ENCODE results near the gene C8G.

The C8G gene

DNA sequence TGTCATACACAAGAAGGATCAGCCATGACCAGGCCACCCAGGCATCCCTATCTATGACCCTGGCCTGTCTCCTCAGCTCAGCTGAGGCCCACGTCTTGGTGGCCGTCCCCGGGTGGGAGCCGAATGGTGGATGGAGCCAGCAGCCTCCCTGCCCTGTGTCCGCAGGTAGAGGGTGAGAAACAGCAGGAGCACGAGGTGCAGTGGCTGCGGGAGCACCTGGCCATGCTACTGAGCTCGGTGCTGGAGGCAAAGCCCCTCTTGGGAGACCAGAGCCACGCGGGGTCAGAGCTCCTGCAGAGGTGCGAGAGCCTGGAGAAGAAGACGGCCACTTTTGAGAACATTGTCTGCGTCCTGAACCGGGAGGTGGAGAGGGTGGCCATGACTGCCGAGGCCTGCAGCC is 25.0 kb upstream of the C8G start:
- no peak for DNase-seq

DNA sequence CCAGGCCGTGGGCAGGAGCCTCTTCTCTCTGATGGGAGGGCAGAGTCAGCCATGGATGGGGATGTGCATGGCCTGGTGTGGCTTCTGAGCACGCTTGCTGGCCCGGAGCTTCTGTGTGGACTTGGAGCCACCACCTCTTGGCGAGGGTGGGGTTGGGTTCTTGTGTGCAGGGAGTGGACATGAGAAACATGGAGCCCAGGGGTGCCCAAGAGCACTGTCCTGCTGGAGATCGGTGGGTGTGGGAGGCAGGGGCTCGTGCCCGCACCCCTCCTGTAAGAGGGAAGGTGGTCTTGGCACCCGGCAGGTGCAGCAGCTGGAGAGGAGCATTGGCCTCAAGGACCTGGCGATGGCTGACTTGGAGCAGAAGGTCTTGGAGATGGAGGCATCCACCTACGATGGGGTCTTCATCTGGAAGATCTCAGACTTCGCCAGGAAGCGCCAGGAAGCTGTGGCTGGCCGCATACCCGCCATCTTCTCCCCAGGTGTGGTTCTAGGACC is 24.3 kb upstream of the C8G start:
- DNase-seq = no peak

DNA sequence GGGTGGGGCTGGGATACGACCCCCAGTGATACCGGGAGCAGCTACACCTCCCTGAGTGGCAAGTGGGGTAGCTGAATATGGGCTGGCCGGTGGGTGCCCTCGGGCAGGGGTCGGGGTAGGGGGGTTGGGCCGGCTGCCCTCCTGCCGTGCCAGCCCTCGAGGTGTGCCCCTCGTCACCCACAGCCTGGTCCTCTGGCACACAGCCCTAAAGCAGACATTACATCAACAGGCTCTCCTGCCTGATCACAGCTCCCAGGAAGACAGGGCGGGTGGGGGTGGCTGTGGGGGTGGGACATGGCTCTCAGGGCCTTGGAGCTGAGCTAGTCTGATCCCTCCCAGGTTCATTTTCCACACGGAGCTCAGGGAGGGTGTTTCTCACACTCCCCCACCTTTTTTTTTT is 23.7 kb upstream of the C8G start:
- no peak for DNase-seq

DNA sequence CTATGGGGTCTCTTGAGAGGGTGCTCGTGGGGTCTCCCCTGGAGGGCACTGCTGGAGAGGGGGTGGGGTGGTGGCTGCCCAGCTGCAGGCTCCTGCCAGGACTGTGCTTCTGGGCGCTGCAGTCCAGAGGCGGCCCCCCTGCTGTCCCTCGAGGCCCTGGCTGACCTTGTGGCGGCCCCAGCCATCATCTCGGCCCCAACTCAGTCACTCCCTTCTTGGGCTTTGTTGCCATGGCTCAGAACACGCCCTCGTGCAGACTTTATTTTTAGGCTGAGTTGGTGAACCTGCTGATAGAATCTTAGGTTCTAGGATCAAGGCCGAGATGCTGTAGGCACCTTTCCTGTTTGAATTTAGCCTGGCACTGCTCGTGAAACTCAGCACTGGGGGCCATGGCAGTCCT is 23.3 kb upstream of the C8G start:
- no peak for DNase-seq

DNA sequence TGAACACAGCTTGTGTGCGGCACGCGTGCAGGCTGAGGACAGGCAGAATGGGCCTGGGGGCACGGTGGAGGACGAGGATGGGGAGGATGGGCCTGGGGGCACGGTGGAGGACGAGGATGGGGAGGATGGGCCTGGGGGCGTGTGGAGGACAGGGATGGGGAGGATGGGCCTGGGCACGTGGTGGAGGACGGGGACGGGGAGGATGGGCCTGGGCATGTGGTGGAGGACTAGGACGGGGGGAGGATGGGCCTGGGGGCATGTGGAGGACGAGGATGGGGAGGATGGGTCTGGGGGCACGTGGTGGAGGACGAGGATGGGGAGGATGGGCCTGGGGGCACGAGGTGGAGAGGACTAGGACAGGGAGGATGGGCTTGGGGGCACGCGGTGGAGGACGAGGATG is 22.5 kb upstream of the C8G start:
- DNase-seq = no peak

DNA sequence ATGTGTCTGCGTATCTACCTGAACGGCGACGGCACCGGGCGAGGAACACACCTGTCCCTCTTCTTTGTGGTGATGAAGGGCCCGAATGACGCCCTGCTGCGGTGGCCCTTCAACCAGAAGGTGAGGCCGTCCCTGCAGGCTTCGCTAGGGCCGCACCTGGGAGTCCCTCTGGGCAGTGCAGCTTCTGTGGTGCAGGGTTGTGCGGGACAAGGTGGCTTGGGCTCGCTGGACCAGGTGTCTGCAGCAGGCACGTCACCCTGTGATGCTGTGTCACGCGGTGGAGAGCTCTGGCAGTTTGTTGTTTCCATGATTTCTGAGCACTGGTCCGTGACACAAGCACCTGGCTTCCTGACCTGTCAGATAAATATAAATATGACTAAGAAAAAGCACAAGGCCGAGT is 21.2 kb upstream of the C8G start:
- DNase-seq = no peak

DNA sequence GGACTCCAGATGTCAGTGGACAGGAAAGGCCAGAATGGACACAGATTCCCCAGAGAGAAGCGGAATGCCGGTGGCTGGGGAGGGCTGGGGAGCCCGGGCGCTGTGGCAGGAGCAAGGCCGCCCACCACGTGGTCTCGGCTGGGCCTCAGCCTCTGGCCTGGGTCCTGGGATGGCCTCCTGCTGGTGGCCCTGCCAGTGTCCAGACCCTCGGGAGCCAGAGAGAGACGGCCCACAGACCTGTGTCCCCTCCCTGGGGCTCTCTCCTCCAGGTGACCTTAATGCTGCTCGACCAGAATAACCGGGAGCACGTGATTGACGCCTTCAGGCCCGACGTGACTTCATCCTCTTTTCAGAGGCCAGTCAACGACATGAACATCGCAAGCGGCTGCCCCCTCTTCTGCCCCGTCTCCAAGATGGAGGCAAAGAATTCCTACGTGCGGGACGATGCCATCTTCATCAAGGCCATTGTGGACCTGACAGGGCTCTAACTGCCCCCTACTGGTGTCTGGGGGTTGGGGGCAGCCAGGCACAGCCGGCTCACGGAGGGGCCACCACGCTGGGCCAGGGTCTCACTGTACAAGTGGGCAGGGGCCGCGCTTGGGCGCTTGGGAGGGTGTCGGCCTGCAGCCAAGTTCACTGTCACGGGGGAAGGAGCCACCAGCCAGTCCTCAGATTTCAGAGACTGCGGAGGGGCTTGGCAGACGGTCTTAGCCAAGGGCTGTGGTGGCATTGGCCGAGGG is 19.5 kb upstream of the C8G start:
- DNase-seq = no peak

DNA sequence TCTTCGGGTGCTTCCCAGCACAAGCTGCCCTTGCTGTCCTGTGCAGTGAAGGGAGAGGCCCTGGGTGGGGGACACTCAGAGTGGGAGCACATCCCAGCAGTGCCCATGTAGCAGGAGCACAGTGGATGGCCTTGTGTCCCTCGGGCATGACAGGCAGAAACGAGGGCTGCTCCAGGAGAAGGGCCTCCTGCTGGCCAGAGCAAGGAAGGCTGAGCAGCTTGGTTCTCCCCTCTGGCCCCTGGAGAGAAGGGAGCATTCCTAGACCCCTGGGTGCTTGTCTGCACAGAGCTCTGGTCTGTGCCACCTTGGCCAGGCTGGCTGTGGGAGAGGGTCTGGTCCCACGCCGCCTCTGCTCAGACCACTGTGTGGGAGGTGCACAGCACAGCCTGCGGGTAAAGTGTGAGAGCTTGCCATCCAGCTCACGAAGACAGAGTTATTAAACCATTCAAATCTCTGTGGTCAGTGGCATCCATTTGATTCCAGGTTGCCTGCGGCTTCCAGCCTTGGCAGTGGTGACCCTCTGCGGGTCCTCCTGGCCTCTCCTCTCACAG is 18.8 kb upstream of the C8G start:
- DNase-seq = no peak

DNA sequence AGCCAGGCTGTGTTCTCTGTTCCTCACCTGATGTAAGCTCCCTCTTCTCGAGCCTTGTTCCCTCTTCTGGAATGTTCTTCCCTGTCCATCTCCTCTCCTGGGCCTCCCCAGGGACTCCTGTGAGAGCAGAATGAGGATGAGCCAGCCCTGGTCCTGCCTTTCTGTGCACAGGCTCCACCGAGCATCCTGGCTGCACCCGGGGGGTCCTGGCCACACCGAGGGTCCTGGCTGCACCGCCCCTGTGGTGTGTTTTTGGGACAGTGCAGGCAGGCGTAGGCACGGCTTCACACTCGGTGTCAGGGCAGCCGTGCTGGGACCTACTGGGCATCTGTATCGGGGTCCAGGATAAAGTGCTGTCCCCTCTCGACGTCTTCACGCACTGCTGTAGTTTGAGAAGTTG is 18.3 kb upstream of the C8G start:
- no peak for DNase-seq

DNA sequence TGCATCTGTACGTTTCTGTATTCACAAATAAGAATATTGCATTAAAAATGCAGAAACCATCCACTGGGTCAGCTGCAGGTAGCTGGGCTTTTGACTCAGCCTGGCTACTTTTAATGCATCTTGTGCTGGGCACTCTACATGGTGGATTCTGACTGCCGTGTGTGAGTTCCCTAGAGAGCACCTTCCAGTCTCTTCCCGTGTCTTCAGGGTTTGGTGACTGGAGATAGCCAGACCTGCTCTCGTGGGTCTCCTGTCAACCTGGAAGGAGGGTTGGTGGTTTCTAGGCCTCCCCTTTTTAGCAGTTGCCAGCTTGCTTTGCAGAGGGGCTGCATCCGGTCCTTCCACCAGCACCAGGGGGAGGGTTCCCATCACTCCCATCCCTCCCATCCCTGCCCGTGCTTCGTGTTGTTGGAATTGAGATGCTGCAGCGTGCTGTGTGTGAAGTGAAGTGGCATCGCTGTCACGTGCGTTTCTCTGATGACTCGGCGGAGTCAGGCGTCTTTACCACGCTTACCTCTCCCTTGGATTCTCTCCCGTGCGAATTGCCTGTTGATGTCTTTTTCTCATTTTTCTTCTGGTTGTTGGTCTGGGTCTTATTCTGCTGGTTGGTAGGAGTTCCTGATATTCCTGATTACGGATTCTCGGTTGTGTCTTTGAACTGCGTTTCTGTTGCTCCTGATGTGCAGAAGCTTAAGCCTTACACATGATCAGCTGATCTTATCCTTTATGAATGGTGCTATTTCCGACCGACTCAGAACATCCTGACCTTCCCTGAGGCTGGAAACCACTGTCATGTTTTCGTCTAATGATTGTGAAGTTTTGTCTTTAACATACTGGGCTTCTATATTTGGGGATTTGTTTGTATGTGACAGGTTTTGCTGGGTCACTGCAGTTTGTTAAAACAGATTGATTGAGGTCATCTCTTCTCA is 17.4 kb upstream of the C8G start:
- no peak for DNase-seq

DNA sequence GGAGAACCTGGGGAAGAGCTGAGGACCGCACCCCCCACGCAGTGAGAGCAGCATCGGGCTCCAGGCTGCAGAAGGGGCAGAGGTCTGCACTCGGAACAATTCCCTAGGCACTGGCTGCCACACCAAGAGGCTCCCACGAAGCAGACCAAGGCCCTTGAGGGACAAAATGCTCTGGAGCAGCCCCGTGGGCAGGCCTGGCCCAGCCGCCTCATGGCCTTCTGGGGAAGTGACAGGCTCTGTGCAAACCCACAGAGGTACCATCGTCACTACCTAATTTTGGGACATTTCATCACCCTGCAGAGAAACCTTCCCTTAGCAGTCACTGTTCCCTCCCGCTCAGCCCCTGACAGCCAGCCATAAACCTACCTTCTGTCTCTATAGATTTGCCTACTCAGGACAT is 16.5 kb upstream of the C8G start:
- DNase-seq = no peak

DNA sequence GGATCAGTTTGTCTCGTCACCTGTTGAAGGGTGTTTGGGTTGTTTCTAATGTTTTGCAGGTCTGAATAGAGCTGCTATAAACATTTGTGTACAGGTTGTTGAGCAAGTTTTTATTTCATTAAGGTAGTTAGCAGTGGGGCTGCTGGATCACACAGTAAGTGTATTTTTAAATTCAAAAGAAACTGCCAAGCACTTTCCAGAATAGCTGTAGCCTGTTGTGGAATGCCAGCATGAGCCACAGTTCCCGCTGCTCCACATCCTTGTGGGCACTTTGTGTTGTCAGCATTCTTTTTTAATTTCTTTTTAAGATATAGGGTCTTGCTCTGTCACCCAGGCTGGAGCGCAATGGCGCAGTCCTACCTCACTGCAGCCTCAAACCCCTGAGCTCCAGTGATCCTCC is 15.0 kb upstream of the C8G start:
- DNase-seq = no peak

DNA sequence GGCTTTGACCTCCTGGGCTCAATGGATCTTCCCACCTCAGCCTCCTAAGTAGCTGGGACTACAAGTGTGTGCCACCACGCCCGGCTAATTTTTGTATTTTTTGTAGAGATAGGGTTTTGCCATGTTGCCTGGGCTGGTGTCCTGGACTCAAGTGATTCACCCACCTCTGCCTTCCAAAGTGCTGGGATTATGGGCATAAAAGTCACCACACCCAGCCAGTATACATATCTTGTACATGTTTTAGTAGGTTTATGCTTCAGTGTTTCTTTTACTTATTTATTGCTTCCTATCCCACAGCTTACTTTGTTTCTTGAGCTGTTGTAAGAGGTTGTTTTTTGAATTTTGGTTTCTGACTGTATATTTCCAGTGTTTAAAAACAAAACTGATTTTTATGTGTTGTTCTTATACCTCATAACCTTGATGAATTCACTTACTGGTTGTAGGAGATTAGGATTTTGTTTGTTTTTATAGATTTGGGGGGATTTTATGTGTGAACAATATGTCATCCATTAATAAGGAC is 13.4 kb upstream of the C8G start:
- DNase-seq = no peak

DNA sequence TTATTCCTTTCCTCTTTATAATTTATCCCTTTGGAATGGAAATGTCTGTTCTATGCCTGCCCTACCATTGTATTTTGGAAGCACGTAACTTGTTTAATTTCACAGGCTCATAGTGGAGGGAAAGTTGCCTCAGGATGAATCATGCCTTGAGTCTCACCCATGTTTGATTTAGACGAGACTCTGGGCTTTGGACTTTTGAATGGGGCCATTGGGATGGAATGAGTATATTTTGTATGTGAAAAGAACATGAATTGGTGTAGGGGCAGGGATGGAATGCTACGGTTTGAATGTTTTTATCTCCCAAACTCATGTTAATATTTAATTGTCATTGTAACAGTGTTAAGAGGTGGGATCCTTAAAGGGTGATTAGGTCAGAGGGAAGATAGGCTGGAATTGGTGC is 10.8 kb upstream of the C8G start:
- no peak for DNase-seq

DNA sequence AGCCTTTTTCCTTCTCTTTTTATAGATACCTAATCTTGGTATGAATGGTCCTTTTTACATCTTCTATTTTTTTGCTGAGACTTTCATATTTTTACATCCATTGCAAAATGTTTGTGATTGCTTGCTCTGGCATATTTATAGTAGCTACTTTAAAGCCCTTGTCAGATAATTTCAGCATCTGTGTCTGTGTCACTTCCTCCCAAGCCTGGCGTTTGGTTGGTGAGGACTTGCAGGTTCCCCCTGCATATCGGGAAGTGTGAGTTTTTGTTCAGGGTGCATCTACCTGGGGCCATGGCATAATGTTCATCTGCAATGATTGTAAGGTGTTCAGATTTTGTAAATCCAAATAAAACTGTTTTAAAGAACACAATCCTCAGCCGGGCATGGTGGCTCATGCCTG is 9.4 kb upstream of the C8G start:
- DNase-seq = no peak

DNA sequence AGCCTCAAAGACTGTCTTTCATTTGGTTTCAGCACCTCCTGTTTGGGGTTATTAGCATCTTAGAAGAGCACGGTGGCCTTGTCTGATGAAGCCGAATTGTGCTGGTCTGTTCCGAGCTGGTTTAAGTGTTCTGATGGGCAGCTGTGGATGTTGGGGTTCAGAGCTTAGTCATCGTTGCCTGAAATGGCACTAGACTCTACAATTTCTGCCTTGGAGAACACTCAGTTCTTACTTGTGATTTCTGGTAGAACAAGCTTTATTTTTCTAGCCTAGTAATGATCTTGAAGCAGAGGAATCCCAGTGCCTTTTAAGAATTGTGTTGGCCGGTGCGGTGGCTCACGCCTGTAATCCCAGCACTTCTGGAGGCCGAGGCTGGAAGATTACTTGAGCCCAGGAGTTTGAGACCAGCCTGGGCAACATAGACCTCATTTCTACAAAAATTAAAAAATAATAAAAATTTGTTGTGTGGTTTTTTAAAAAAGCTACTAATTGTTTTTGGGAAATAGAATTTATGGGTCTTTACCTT is 8.3 kb upstream of the C8G start:
- no peak for DNase-seq

DNA sequence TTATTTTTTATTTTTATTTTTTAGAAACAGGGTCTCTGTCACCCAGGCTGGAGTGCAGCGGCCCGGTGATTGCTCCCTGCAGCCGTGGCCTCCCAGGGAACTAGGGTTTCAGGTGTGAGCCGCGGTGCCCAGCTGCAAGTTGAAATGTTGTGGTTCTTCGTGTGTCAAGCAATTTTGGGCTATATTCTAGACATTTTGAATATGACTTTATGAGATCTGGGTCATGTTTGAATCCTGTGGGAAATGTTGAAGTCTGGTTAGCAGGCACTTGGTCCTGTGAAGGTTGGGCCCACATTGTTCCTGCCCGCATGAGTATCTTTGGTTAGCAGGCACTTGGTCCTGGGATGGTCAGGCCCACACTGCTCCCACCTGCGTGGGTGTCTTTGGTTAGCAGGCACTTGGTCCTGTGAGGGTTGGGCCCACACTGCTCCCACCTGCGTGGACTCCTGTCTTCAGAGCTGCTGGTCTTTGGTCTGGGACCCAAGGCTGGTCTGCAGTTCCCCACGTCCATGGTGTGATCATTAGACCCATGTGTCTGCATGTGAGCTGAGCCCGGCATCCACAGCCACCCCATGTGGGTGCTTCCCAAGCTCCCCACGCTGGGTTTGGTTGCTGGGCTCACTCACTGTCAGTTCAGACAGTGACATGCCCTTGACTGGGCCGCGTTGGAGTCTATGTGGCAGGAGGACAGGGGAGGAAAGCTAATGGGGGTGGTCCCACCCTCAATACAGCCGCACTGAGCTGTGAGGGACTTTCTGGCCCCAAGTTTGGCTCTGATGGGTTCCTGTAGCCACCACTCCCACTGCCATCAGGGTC is 7.6 kb upstream of the C8G start:
- no peak for DNase-seq

DNA sequence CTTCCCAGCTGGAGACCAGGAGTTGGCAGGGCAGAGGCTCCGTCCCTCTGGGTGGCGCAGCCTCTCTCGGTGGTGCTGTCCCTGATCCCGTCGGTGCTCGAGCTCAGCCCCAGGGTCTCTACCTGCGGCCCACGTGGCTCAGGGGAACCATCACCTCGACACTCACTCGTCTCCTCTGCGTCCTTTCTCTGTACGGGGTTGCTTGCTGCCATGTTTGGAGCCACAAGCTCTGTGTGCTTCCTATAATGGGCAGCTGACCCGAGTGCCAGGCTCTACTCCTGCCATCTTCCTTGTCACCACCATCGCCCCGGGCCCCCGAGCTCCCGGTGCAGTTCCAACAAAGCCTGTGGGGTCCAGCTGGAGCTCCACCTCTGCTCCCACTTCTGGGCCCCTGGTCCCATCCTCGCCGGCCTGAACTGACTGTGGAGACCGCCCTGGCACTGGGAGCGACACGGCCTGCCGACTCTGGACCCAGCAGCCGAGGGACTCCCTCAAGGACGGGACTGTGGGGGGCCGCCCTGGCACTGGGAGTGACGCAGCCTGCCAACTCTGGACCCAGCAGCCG is 5.5 kb upstream of the C8G start:
- DNase-seq = no peak

DNA sequence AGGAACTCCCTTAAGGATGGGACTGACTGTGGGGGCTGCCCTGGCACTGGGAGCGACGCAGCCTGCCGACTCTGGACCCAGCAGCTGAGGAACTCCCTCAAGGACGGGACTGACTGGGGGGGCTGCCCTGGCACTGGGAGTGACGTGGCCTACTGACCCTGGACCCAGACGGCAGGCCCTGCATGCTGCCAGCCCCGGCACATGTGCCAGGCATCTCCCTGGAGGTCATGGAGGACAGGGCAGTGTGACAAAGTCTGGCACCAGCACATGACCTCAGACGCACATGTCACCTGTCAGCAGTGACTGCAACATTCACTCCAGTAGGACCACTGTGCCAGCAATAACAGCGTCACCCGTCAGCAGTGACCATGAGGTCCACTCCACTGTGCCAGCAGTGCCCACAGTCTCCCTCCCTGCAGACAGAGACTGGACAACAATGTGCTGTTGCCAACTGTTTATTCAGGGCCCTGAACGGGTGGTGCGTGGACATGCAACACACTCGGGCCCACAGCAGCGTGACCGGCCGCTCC is 5.0 kb upstream of the C8G start:
- DNase-seq = no peak

DNA sequence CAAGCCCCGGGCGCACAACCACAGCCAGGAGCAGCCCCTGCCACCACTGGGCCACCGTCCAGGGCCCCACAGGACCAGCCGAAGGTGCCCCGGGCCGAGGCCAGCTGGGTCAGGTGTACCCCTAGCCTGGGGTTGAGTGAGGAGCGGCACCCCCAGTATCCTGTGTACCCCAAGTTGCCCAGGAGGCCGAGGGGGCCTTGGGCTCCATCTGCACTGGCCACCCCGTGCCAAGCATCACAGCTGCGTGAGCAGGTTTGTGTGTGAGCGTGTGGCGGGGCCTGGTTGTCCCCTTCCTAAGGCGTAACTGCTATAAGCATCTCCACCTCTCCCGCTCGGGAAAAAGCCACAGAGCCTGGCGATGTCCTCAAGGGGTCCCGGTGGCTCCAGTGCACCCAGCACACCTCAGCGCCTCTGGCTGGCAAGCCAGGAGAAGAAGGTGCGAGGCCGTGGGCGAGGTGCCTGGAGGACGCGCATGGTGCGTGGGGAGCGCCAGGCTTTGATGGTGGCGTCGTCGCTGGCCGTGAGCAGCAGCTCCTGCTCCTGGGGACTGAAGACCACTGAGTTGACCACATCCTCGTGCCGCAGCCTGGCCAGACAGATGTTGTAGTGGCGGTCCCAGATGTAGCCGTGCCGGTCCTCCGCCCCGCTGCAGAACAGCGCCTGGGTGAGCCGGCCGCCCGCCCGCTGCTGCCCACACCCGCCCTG is 4.4 kb upstream of the C8G start:
- no peak for DNase-seq

Data from right kidney (tissue), 1 donor.